ENCODE results near the gene RECK.
"Not testable (repeated sequence)": the region's sequence is repeated elsewhere in the genome, so short reads cannot be mapped to it uniquely, and the experiment has no call there.

The RECK gene

DNA sequence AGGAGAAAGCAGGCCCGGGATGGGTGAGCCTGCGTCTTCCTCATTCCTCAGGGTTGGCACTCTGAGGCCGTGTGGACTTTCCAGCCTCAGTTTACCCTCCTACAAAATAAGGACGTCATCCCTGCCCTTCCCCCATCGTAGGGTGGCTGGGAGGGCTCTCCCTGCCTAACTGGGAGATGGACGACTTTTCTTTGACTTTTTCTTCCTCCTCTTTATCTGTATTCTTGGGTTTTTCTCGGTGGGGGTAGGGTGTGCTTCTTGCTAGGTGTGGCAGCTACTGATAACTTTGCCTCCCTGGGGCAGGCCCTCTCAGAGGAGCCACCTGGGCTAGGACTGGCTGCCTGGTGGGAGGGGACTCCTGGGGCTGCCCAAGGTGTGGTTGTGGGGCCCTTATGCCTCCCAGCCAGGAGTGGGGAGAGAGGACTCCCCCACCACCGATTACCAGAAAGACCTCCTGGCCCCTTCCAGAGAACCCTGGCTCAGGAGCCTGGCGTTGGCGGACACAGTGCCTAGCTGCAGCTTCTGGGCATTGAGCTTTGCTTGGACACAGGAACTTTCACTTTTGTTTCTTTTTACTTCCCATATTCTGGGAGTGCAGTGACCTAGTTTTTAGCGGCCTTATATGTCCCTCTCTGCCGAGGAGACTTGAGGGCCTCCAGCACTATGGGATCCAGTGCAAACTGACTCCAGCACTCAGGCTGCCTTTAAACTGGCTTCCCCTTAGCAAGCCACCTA, 106.0 kb downstream of the RECK start:
- DNase-seq = no peak

DNA sequence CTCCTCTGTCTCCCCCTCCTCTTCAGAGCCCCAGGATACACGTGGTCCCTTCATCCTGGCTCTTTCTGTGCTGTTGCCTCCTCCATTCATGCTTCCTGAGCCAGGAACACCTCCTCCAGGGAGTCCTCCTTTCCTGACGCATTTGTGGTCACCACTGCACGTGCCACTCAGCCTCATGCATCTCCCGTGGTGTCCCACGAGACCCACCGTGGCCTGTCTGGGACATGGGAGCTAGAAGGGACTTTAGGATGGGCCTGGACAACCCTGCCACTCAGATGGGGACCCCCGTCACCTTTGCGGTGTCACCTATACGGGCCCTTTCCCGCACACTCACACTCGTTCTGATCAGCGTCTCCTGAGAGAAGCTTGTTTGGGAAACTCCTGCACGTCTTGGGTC, 106.5 kb downstream of the RECK start:
- DNase-seq = no peak

DNA sequence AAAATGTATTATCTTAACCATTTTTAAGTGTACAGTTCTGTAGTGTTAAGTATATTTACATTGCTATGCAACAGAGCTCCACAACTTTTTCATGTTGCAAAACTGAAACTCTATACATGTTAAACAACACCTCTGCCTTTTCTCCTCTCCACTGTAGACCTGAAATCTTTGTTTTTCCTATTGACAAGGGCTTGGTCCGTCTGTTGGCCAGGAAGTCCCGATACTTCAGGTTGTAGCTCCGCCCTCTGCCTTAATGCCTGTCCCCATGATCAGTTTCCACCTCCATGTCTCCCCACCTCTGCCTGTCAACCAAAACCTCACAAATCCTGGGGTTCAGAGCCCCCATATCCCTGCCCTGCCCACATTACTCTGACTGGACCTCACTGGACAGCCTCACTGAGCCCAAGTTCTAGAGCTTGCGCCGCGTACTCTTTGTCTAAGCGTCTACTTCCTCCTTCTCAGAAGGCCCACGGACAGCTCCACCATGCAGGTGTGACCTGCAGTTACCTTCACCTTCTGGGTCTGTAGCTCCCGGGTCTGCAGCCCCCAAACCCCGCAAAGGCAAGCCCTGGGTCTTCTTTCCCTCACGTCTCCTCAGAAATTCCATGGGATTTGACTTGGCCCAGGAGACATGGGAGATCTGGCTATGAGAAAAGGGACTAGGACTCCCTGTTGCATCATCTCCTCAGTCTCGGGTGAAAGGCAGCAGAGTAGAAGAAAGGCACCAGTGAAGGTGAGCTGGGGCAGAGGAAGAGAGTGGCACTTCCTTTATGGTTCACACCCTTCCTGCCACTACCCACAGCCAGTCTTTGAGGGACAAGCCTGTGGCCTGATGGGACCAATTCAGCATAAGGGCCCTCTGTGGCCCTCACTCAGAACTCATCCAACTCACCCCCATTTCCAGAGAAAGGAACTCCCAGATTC, 107.9 kb downstream of the RECK start:
- DNase-seq = no peak

DNA sequence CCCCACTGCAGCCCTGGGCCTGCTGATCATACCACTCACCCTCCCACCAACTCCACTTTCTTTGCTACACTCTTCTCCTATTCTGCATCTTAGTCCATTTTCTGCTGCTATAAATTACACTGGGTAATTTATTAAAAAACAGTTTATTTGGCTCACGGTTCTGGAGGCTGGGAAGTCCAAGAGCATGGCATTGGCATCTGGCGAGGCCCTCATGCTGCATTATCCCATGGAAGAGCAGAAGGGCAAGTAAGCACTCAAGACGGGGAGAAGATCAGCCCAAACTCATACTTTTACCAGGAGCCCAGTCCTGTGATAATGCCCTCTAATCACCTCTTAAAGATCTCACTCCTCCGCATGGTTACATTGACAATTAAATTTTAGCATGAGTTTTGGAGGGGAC, 109.3 kb downstream of the RECK start:
- DNase-seq = no peak

DNA sequence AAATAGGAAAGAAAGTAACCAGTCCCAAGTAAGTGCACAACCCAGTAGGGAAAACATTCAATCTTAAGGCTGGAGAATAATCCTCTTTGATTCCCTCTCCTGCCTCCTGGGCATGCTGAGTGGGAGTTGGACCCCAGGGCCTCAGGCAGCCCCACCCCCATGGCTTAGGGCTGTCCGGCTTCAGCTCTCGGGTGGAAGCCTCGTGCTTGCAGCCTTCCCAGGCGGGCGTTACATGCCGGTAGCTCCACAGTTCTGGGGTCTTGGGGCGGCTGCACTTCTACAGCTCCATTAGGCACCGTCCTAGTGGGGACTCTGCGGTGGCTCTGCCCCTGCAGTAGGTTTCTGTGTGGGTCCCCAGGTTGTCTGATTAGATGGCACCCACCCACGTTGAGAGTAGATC, 109.9 kb downstream of the RECK start:
- DNase-seq = no peak

DNA sequence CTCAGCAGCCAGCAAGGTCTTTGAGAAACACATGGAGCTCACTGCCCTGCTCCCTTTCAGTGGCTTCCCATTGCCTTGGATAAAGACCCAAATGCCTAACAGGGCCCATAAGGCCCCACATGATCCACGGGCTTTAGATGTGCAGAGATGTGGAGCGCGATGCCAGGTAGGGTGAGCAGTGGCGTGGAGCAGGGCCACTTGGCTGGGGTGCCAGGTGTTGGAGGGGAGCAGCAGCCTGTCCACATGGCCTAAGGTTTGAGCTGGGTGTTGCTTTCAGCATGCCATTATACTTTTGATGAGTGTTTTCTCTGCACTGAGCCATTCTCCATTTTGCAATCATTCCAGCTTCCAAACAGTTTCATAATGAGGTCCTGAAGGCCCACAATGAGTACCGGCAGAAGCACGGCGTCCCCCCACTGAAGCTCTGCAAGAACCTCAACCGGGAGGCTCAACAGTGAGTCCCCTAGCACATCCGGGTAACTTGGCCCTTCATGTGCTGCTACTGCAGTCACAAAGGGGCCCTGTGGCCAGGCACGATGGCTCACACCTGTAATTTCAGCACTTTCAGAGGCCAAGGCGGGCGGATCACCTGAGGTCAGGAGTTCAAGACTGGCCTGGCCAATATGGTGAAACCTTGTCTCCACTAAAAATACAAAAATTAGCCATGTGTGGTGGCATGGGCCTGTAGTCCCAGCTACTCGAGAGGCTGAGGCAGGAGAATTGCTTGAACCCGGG, 110.9 kb downstream of the RECK start:
- DNase-seq = no peak

DNA sequence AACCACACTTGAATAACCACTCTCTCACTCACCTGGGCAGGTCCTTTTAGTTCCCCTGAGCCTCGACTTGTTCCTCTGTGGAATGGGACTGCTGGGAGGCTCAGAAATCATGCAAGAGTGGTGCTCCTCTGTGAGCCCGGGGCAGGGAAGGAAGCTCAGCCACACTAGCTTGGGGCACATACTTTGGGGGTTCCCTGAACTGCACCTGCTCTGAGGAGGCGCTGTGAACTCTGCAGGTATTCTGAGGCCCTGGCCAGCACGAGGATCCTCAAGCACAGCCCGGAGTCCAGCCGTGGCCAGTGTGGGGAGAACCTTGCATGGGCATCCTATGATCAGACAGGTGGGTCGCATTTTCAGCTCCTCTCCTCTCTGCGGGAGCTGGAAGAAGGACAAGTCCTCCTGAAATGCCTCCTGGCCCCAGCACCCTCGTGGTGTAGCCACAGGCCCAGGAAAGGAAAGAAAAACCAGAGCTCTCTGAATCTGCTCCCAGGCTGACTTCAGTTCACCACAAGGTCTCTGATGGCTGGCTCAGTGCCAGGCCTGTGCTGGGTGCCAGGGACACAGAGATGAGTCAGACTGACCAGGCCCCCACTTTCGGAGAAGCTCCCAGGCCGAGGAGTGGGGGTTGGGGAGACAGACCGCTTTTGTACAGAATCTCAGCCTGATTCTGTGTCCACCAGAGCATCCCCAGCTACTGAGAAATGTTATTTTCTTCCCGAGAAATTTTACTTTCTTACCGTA, 111.8 kb downstream of the RECK start:
- DNase-seq = peak; percentile 97

DNA sequence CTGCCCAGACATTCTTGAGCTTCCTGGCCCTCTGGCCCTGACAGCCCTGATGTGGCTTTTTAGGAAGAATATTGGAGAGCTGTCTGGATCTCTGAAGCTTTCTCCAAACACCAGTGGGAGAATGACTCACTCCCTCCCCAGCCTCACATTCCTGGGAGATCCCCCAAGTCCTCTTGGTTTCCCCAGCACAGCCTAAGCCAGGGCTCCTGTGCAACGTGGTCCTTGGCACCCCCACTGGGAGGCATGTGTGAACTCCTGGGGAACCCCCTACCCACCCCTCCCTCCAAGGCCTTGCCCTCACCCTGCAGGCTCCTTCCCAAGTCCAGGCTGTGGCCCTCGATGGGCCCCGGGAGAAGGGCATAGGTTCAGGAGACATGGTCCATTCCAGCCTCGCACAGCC, 112.5 kb downstream of the RECK start:
- DNase-seq = peak; percentile 89

DNA sequence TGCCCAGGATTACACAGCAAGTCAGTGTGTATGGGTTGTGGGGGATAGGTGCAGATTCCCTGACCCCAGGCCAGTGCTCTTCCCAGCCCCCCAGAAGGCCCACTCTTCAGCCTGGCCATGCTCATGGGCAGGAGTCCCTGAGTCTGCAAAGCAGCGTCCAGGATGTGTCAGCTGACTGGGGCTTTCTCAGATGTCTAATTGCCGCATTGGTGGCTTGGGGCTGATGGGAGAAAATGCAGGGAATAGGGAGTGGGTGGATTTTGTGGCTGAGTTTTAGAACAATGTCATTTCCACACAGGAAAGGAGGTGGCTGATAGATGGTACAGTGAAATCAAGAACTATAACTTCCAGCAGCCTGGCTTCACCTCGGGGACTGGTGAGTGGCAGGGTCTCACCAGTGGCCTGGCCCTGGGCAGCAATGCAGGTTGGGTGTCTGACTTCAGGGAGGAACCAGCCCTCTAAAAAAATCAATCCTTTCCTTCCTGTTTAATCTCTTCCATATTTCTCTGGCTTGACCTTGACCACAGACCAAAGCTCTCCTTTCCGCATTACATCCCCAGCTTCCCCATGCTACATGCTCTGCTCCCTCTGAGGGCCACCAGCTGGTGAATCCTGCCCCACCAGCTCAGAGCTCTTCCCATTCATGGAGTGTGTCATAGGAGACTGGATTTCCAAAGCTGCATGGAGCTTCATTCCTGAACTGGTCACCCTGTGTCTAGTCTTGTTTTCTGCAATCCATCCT, 114.0 kb downstream of the RECK start:
- peak; percentile 43 for DNase-seq

DNA sequence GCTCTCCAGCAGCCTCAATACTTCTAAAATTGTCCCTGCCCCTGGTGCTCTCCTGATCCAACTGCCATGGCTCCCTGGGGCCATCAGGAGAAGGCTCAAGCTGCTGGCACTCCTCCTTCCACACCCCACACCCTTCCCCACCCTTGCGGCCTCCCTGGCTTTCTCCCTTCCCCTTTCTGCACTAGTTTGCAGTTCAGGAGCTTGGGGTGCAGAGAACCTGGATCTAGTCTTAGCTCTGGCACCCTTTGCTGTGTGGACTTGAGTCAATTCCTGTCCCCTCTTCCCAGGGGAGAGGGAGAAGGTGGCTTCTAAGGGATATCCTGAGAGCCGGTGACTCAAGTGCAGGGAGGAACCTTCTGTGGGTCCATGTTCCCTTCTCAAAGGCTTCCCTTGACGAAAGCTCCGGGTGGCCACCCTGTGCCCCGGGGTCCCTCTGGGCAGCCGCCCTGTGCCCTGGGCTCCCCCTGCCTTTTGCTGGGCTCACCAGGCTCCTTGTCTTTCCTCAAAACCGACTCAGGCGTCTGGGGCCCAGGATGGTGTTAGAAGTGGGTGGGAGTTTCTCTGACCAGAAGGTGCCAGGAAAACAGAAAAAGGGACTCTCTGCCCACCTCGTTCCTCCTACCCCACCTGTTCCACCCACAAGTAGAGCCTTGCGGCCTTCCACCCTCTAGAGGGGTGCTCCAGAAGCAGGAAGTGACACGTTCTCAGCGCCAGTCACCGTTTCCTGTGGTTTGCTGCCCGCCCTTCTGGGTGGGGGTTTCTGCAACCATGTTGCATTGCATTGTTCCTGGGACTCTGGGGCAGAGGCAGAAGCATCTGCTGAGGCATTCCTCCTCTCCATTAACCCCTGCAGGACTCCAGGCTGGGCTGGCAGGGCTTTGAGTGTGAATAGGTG, 114.8 kb downstream of the RECK start:
- DNase-seq = peak; percentile 85

DNA sequence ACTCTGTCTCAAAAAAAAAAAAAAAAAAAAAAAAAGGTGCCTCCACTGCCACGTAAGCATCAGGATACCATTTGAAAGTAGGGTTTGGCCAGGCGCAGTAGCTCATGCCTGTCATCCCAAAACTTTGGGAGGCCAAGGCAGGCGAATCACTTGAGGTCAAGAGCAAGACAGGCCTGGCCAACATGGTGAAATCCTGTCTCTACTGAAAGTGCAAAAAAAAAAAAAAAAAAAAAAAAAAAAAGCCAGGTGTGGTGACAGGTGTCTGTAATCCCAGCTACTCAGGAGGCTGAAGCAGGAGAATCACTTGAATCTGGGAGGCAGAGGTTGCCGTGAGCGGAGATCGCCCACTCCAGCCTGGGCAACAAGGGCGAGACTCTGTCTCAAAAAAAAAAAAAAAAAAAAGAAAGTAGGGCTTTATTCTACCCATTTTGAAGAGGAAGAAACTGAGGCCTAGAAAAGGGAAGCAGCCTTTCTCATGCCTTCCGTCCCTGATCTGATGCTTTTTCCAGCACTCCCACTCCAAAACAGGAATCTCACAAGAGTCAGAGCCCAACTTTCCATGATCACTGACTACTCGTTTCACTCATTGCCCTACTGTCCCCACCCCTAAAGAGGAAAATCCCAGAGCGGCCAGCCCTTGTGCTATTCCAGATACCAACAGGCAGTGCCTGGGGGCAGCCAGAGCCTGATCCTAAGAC, 116.2 kb downstream of the RECK start:
- no peak for DNase-seq

DNA sequence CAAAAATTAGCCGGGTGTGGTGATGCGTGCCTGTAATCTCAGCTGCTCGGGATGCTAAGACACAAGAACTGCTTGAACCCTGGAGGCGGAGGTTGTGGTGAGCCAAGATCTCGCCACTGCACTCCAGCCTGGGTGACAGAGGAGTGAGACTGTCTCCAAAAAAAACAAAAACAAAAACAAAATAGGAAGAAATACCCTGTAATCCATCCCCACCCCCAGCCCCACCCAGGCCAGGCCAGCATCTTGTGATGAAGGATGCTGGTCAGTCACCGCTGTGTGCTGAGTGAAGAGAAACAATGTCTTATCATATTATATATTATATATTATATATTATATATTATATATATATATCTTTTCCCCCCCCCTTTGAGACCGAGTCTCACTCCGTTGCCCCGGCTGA, 117.0 kb downstream of the RECK start:
- no peak for DNase-seq

DNA sequence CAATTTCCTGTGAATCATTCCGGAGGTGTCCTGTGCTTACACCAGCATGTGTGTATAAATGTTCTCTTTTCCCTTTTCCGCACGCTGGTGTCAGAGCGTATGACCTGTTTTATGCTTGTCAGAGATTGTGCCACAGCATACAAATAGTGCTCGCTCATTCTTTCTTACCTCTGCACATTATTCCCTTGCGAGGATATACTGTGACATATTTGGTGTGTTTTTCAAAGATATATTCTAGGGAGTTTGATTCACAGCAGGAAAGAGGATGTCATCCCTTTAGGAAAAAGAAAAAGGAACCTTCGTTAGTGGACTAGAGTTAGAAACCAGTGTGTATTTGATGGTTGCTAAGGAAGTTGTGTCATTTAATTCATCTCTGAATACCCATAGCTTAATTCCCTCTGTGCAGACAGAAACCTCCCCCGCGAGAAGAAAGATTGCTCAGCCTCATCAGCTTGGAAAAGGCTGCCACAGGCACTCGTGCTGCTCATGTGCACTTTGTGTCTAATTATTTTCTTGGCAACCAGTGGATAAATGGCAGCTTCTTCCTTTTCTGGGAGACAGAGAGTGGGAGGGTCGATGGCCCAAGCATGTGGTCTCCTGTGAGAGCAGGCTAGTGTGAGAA, 117.7 kb downstream of the RECK start:
- DNase-seq = peak; percentile 61

DNA sequence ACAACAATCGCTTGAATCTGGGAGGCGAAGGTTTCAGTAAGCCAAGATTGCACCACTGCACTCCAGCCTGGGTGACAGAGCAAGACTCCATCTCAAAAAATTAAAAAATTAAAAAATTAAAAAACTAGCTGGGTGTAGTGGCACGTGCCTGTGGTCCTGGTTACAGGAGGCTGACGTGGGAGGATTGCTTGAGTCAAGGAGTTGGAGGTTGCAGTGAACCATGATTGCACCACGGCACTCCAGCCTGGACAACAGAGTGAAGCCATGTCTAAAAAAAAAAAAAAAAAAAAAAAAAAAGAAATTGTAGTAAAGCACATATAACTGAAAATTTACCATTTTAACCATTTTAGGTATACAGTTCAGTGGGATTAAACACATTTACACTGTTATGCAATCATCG, 119.4 kb downstream of the RECK start:
- DNase-seq = no peak

DNA sequence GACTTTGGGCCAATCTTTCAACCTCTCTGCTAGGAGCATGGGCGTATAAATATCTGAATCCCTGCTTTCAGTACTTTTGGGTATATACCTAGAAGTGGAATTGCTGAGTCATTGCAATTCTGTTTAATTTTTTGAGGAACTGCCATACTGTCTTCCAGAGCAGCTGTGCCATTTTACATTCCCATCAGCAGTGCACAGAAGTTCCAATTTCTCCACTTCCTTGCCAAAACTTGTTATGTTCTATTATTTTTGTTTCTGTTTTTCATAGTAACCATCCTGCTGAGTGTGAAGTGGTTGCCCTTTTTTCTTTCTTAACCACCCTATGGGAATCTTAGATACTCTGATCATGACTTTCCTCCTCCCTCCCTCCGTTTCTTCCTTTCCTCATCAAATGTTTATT, 121.4 kb downstream of the RECK start:
- DNase-seq = no peak

DNA sequence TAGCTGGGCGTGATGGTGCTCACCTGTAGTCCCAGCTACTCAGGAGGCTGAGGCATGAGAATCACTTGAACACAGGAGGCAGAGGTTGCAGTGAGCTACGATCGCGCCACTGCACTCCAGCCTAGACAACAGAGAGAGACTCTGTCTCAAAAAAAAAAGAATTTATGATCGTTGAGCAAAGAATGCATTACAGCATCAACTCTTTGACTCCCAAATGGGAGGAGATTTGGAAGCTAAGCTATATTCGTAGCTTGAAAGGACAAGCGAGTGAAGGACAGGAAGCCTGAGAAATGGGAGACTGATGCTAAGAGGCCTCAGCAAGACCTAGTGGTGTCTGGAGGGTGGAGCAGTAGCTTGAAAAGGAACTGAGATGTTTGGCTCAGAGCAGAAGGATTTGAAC, 122.2 kb downstream of the RECK start:
- peak; percentile 69 for DNase-seq

DNA sequence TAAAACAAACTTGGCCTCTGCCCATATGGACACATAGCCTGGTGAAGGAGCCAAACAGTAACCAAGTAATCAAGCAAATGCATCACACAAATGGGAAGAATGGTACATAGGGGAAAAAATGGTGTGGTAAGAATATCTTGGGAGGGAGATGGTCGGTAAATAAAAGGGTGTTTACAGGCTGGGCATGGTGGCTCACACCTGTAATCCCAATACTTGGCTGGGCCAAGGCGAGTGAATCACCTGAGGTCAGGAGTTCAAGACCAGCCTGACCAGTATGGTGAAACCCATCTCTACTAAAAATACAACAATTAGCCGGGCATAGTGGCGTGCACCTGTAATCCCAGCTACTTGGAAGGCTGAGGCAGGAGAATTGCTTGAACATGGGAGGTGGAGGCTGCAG, 122.8 kb downstream of the RECK start:
- not testable (repeated sequence) for DNase-seq

DNA sequence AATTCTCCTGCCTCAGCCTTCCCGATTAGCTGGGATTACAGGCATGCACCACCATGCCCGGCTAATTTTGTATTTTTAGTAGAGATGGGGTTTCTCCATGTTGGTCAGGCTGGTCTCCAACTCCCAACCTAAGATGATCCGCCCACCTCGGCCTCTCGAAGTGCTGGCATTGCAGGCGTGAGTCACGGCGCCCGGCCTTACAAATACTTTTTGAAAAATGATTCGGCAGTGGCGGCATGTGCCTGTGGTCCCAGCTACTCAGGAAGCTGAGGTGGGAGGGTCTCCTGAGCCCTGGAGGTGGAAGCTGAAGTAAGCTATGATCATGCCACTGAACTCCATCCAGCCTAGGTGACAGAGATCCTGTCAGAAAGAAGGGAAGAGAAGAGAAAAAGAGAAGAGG, 123.4 kb downstream of the RECK start:
- not testable (repeated sequence) for DNase-seq

DNA sequence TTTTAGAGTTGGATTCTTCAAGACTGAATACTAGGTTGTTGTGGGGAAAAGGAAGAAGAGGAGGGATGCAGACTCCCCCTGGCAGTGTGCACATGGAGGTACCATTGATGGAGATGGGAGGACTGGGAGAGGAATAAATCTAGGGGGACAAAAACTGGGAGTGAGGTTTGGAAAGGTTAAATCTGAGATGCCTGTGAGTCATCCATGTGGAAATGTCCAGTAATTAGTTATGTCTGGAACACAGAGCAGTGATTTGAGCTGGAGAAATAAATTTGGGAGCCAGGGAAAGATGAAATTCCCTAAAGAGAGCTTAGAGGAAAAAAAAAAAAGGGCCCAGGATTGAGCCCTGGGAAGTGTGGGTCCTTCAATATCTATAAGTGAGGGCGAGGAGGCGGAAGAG, 124.5 kb downstream of the RECK start:
- peak; percentile 55 for DNase-seq

DNA sequence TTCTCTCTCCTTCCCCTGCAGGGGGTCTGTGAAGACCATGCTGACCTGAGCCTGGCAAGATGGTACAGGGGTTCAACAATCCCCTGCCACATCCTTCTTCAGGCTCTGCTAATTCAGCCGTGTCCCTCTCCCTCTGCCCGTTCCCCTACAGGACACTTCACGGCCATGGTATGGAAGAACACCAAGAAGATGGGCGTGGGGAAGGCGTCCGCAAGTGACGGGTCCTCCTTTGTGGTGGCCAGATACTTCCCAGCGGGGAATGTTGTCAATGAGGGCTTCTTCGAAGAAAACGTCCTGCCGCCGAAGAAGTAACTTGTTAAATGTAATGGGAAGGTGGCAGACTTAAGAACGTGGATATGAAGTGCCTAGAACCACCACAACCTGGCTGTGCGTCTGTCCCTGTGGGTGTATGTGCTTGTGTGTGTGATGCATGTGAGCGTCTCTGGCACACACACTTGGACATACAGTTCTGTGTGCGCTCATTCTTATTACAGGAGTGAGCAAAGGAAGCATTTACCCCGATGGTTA, 125.6 kb downstream of the RECK start:
- no peak for DNase-seq

Data from fibroblast of skin of right biceps (primary cell).